ENCODE data around the gene GCC2.
"Not testable (repeated sequence)": the region's sequence is repeated elsewhere in the genome, so short reads cannot be mapped to it uniquely, and the experiment has no call there.

GCC2 gene

GRCh38 chr2:108533832-108534583 is 85.0 kb downstream of the GCC2 start, which contains the start of gene LIMS1:
Gene LIMS1 (plus strand): TSS chr2:108534470. CDS start chr2:108534563, 93 bp downstream.
- peak; percentile 88 to 91 for DNase-seq

- DNase-seq = peak; percentile 32 to 42
Observed at GRCh38 chr2:108534584-108535356, 85.8 kb downstream of the GCC2 start.

DNA sequence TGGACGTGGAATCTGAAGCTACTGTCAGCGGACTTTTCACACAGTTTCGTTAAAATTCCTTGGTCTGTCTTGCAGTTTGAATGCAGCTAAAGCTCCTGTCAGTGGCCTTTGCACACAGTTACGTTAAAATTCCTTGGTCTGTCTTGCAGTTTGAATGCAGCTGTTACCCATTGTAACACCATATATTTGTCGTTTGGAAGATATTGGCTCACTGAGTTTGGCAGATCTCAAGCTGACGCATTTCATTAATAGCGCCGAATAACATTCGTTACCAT is 86.3 kb downstream of the GCC2 start:
- DNase-seq = no peak

DNA sequence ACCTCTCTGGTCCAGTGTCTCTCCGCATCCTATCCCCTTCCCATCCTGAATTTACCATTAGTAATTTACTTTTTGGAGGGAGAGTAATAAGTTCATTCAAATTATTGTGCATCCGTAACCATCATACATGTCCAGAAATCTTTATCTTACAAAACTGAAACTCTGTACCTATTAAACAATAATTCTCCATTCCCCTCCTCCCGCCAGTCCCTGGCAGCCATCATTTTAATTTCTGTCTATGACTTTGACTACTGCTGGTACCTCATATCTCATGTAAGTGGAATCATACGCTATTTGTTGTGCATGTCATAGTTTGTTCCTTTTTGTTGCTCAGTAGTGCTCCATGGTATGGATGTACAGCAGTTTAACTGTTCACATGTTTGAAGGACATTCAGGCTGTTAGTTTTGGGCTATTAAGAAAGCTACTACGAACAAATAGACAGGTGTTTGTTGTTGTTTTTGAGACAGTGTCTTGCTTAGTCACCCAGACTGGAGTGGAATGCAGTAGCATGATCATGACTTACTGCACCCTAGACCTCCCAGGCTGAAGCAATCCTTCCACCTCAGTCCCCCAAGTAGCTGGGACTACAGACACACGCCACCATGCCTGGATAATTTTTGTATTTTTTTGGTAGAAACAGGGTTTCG is 87.3 kb downstream of the GCC2 start:
- DNase-seq = no peak

- no peak for DNase-seq
Observed at GRCh38 chr2:108536911-108537310, 87.9 kb downstream of the GCC2 start.

DNA sequence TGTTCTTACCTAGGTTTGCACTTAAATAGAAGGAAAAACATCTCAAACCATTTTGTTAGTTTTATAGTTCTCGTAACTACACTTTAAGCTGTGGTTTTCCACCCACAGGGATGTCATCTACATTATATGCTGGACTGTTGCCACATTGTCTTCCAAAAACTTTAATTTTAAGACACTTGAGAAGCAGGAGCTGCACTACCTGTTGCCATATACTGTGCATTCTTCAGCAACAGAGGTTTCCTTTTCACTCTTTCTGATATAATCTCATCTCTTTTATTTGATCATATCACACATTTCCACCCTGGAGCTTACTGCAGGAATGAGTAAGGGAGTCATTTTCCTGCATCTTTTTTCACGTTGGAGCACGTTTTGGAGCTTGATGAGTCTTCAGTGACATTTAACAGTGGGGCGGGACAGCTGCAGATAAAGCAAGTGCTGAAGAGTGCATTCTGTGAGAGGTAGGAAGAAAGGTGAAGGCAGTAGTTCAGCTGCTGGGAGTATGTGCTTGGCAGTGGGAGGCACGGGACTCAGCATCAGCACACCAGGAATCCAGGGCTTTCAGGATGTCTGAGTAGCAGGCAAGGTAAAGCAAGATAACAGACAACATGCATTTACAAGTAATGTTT is 89.1 kb downstream of the GCC2 start:
- DNase-seq = no peak

- DNase-seq = no peak
Observed at GRCh38 chr2:108541451-108541850, 92.4 kb downstream of the GCC2 start.

DNA sequence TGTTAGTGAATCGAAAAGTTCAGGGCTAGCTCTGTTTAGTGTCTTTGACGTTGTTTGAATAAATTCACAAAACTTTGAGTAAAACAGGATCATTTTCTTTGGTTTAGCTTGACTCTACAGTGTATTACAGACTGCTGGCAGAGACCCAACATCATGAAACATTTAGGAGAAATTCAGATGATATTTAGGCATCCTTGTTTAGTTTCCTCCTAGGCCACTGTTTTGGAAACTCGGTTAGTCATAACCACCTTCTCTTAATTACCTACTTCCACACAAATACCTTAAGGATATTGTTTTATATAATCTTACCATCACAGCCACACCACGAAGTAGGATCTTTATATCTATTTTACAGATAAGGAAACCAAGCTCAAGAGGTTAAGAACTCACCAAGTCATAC is 93.1 kb downstream of the GCC2 start:
- DNase-seq = no peak

GRCh38 chr2:108547606-108548005 is 98.6 kb downstream of the GCC2 start:
- DNase-seq = no peak

DNA sequence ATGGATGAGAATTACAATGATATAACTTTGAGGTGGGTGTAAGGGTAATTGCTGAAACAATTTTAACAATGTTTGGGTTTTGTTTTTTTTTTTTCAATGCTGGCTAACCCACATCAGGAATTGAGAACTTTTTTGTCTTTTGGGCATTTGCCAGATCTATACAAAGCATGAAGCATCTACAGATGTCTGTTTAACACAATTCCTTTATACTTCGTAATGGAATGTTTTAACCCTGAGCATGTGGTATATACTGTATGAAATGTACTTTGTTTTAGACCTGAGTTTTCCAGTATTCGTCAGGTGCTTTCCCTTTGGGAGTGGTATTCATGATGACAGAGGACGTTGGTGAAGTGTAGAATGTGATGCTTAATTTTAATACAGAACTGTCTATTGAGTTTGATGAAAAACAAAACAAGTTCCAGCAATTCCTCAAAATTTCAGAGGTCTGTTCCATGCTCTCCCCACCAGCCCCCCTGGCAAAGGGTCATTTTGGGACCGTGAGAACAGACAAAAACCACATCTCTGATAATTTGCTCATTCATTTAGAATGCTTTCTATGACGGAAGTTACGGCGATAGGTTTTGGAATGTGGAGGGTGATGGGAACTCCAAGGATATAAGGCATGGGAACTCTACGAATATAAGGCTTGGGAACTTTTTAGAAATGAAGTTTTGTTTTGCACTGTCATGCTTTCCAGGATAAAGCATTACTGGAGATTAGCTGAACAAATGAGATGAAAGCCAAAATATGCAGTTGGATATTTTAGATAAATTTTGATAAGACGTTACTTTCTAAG is 99.4 kb downstream of the GCC2 start:
- no peak for DNase-seq

DNA sequence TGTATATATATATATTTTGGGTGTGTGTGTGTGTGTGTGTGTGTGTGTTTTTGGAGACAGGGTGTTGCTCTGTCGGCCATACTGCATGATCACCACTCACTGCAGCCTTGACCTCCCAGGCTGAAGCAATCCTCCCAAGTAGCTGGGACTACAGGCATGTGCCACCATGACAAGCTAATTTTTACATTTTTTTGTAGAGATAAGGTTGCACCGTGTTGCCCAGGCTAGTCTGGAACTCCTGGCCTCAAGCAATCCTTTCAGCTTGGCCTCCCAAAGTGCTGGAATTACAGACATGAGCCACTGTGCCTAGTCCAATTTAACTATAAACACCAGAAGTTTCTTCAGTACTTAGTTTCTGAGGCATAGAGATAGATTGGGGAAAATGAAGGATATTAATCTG is 103.6 kb downstream of the GCC2 start:
- DNase-seq = no peak

DNA sequence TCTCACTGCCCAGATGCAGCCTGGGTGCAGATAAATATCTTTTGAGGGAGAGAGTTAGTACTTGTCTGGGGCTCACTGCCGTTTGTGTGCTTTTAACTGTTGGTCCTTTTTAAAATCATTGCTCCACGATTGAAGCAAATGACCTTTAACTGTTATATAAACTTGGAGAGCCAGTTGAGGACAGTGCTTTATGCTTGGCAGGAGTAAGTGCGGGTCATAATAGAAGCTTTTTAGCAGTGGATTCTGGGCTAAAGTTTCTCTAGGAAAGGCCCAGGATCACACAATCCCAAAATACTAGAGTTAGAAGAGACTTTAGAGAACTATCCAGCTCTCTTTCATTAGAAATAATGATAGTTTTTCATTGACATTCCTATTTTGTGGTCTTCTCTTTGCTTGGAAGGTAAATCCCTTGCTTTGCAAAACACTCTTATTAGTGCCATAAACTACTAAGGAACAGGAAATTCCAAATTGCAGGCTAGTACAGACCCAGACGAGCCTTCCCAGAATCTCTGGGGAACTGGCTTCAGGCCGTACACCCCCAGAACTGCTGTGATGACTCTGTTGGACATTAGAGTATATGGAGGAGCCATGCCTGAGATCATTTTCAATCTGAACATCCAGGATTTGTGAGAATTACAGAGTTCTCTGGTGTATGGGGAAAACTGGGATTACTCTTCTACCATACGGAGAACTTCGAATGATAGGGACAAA is 104.4 kb downstream of the GCC2 start:
- no peak for DNase-seq

DNA sequence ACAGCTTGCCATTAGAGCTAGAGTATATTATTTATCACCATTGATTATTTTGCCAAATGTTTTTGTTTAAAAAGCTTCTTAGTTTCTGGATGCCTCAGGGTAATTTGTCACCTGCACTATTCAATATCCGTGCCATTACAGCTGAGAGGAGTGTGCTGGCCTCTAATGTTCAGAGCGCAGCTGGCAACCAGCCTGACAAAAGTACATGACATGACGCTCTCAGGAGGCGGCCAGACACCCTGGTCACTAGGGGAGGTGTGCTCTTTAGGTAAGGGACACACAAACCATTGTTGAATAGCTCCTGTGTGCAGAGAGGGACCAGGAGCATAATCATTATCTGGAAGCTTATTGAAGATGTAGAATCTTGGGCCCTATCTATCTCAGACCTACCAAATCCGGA is 105.5 kb downstream of the GCC2 start:
- no peak for DNase-seq

DNA sequence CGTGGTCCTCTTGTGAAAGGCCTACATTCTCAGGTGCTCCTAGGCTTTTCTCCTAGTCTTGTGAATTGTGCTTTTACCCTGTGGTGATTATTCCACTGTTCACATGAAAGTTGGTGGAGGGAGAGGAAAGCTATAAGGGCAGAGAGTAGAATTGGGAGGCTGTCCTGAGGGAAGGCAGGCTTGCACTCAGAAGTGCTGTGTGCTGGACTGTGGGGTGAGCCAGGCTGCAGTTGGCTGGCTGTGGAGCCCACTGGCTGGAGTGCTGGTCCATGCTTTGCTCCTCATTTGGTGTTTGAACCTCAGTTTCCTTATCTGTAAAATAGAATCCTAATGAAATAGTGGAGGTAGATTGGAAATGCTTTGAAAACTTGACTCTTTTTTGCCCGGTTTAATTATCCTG is 106.6 kb downstream of the GCC2 start:
- DNase-seq = no peak

GRCh38 chr2:108556581-108556980 is 107.6 kb downstream of the GCC2 start:
- DNase-seq = not testable (repeated sequence)
